Measurements from ENCODE around the gene GPR183.

The GPR183 gene

DNA sequence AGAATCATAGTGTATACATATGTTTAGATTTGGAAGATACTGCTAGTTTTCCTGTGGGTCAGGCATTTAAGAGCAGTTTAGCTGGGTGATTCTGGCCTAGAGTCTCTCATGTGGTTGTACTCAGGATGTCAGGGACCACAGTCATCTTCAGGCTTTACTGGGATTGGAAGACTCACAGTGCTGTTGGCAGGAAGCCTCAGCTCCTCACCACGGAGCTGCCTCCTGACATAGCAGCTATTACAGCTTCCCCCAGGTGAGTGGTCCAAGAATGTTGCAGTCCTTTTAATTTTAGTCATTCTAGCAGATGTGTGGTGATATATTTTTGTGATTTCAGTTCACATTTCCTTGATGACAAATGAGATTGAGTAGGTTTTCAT, 32.1 kb downstream of the GPR183 start:
- no peak overlapping the region for H3K4me3 ChIP-seq (ENCODE audit: insufficient read depth, low read length, poor library complexity, severe bottlenecking)
- H3K27ac ChIP-seq (ENCODE audit: low read depth, low read length), result no peak overlapping the region
- 0 out of 2 replicates have a peak, but pooled peaks cover 1% of the 10 kb centered on the region for H3K36me3 ChIP-seq (ENCODE audit: low read length)
- TF ChIP-seq, protein P1, sequence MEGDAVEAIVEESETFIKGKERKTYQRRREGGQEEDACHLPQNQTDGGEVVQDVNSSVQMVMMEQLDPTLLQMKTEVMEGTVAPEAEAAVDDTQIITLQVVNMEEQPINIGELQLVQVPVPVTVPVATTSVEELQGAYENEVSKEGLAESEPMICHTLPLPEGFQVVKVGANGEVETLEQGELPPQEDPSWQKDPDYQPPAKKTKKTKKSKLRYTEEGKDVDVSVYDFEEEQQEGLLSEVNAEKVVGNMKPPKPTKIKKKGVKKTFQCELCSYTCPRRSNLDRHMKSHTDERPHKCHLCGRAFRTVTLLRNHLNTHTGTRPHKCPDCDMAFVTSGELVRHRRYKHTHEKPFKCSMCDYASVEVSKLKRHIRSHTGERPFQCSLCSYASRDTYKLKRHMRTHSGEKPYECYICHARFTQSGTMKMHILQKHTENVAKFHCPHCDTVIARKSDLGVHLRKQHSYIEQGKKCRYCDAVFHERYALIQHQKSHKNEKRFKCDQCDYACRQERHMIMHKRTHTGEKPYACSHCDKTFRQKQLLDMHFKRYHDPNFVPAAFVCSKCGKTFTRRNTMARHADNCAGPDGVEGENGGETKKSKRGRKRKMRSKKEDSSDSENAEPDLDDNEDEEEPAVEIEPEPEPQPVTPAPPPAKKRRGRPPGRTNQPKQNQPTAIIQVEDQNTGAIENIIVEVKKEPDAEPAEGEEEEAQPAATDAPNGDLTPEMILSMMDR (IDR thresholded peaks at IDR 0.05; ENCODE audit: insufficient read depth, low read length, poor library complexity, severe bottlenecking), result no peak
- no peak for TF ChIP-seq EZH2phosphoT487 (conservative IDR thresholded peaks at IDR 0.05; ENCODE audit: low read length)
- peaks cover 10% of the 10 kb centered on the region; the same call in 1 of the 2 replicates for H4K20me1 ChIP-seq (ENCODE audit: low read depth, low read length)
- H3K9ac ChIP-seq (ENCODE audit: low read length), result no peak overlapping the region
- H3K9me2 ChIP-seq (replicated peaks; ENCODE audit: insufficient read depth, low read length), result no peaks in the 10 kb centered on the region
- no peaks in the 10 kb centered on the region for H3K9me3 ChIP-seq (ENCODE audit: insufficient read depth, low read length)
- no peaks in the 10 kb centered on the region for H3F3A ChIP-seq (ENCODE audit: insufficient read depth)
- no peaks in the 10 kb centered on the region for H3K79me2 ChIP-seq (ENCODE audit: insufficient read depth, low read length)
- no peaks in the 10 kb centered on the region for H3K27me3 ChIP-seq (ENCODE audit: low read length)
- H3K4me2 ChIP-seq (ENCODE audit: low read depth, low read length, poor library complexity, severe bottlenecking), result no peak overlapping the region
- H2AFZ ChIP-seq (ENCODE audit: low read depth, low read length, severe bottlenecking), result no peak overlapping the region

DNA sequence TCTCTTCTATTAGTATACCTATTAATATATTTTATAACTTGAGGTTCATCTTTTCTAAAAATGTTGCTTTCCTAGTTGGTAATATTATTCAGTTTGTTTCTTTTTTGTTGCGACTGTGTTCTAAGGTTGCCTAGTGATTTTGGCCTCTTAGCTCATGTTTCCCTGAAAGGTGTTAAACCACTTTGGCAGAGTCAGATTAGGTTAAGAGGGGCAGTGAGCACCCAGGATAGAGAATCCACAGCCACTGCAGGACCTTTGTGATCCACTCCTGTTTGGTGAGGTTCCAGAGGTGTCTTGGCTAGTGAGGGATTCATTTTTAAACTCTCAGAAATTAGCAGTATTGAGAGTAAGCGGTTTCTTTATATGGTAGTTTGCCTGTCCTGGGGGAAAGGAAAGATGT, 34.1 kb downstream of the GPR183 start:
- no peak overlapping the region for H3K4me3 ChIP-seq (ENCODE audit: insufficient read depth, low read length, poor library complexity, severe bottlenecking)
- no peaks in the 10 kb centered on the region for H3F3A ChIP-seq (ENCODE audit: insufficient read depth)
- H3K9me3 ChIP-seq (ENCODE audit: insufficient read depth, low read length), result no peaks in the 10 kb centered on the region
- H3K27me3 ChIP-seq (ENCODE audit: low read length), result no peaks in the 10 kb centered on the region
- H2AFZ ChIP-seq (ENCODE audit: low read depth, low read length, severe bottlenecking), result no peak overlapping the region
- H3K4me2 ChIP-seq (ENCODE audit: low read depth, low read length, poor library complexity, severe bottlenecking), result no peak overlapping the region
- no peaks in the 10 kb centered on the region for H3K79me2 ChIP-seq (ENCODE audit: insufficient read depth, low read length)
- H3K9ac ChIP-seq (ENCODE audit: low read length), result no peak overlapping the region
- peaks cover 3% of the 10 kb centered on the region; the same call in 1 of the 2 replicates for H4K20me1 ChIP-seq (ENCODE audit: low read depth, low read length)
- TF ChIP-seq, protein P1 (IDR thresholded peaks at IDR 0.05; ENCODE audit: insufficient read depth, low read length, poor library complexity, severe bottlenecking), result no peak
- no peak for TF ChIP-seq EZH2phosphoT487 (conservative IDR thresholded peaks at IDR 0.05; ENCODE audit: low read length)
- H3K36me3 ChIP-seq (ENCODE audit: low read length), result no peaks in the 10 kb centered on the region
- H3K27ac ChIP-seq (ENCODE audit: low read depth, low read length), result no peak overlapping the region
- no peaks in the 10 kb centered on the region for H3K9me2 ChIP-seq (replicated peaks; ENCODE audit: insufficient read depth, low read length)

DNA sequence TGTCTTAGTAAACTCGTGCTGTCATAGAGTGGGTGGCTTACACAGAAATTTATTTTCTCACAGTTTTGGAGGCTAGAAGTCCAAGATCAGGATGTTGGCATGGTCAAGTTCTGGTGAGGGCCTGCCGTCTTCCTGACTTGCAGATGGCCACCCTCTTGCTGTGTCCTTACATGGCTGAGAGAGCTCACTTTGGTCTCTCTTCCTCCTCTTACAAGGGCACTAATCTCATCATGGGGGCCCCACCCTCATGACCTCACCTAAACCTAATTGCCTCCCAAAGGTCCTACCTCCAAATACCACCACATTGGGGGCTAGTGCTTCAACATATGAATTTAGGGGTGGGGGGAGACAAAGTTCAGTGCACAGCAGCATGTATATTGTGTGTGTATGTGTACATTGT, 34.7 kb downstream of the GPR183 start:
- no peaks in the 10 kb centered on the region for H3K9me2 ChIP-seq (replicated peaks; ENCODE audit: insufficient read depth, low read length)
- no peak overlapping the region for H3K4me2 ChIP-seq (ENCODE audit: low read depth, low read length, poor library complexity, severe bottlenecking)
- no peaks in the 10 kb centered on the region for H3K79me2 ChIP-seq (ENCODE audit: insufficient read depth, low read length)
- TF ChIP-seq, protein P1 (IDR thresholded peaks at IDR 0.05; ENCODE audit: insufficient read depth, low read length, poor library complexity, severe bottlenecking), result no peak
- H3K27ac ChIP-seq (ENCODE audit: low read depth, low read length), result no peak overlapping the region
- no peak overlapping the region for H3K9ac ChIP-seq (ENCODE audit: low read length)
- H4K20me1 ChIP-seq (ENCODE audit: low read depth, low read length), result peaks cover 3% of the 10 kb centered on the region; the same call in 1 of the 2 replicates
- H2AFZ ChIP-seq (ENCODE audit: low read depth, low read length, severe bottlenecking), result no peak overlapping the region
- H3F3A ChIP-seq (ENCODE audit: insufficient read depth), result no peaks in the 10 kb centered on the region
- no peaks in the 10 kb centered on the region for H3K27me3 ChIP-seq (ENCODE audit: low read length)
- no peaks in the 10 kb centered on the region for H3K36me3 ChIP-seq (ENCODE audit: low read length)
- H3K4me3 ChIP-seq (ENCODE audit: insufficient read depth, low read length, poor library complexity, severe bottlenecking), result no peak overlapping the region
- no peaks in the 10 kb centered on the region for H3K9me3 ChIP-seq (ENCODE audit: insufficient read depth, low read length)
